Gastrocnemius medialis (tissue), 4 donors: ENCODE measurements around the gene CDC123. TPM values are rescaled to one million over a fixed set of nuclear protein-coding genes. Genes with fewer than 3 reads are reported as not detected.

Experiments
- ATAC-seq, 2 donors: fragments of 150-250 bp; one replicate each; pipeline ENCODE4 v1.9.1; 2016
- DNase-seq, 2 donors: peaks; one replicate each; pipeline ENCODE4 v3.0.0-alpha.2; 2019
- H3K27ac ChIP-seq, 4 donors: fragments of 200-600 bp; sonication (generic); 1 replicate in 1 of 4; 2 replicates in 3 of 4; pipeline ENCODE4 v1.5.1; 2016 to 2018; ENCODE audit warnings: mild to moderate bottlenecking in 2 of 4, moderate library complexity in 1 of 4
- H3K27me3 ChIP-seq, 3 donors: fragments of 200-600 bp; sonication (generic) in 2 of 3; 1 replicate in 1 of 3; 2 replicates in 2 of 3; pipeline versions ENCODE4 v1.5.1 to v1.6.0; 2016 to 2019; ENCODE audit warnings: mild to moderate bottlenecking in 1 of 3, moderate library complexity in 1 of 3
- H3K36me3 ChIP-seq, 2 donors: fragments of 200-600 bp; sonication (generic) in 1 of 2; one replicate each; pipeline ENCODE4 v1.5.1; 2017 to 2018
- H3K4me1 ChIP-seq, 2 donors: fragments of 200-600 bp; sonication (generic) in 1 of 2; one replicate each; pipeline ENCODE4 v1.5.1; 2016 to 2017; ENCODE audit warnings: mild to moderate bottlenecking in 2 of 2
- H3K4me3 ChIP-seq, 4 donors: fragments of 200-600 bp; sonication (generic) in 3 of 4; 1 replicate in 1 of 4; 2 replicates in 3 of 4; pipeline ENCODE4 v1.5.1; 2016 to 2019; ENCODE audit warnings: mild to moderate bottlenecking in 2 of 4
- H3K9me3 ChIP-seq, 3 donors: fragments of 200-600 bp; sonication (generic) in 2 of 3; 1 replicate in 1 of 3; 2 replicates in 2 of 3; pipeline ENCODE4 v1.5.1; 2016 to 2019
- CTCF ChIP-seq, 5 experiments: fragments of 450-650 bp in 3 of 5; fragments of 200-600 bp in 2 of 5; sonication (generic) in 2 of 5; IDR thresholded peaks in 4 of 5; conservative IDR thresholded peaks in 1 of 5; 1 replicate in 4 of 5; 2 replicates in 1 of 5; pipeline ENCODE4 v1.5.1; 2016 to 2019; ENCODE audit warnings: antibody characterized with exemption in 5 of 5, mild to moderate bottlenecking in 3 of 5, moderate library complexity in 3 of 5
- POLR2A ChIP-seq, 2 donors: fragments of 450-650 bp; IDR thresholded peaks; one replicate each; pipeline ENCODE4 v1.6.1; 2017; ENCODE audit warnings: antibody characterized with exemption in 2 of 2, mild to moderate bottlenecking in 2 of 2, moderate library complexity in 2 of 2
- in situ Hi-C, 4 donors: fragments of 200-750 bp; cut with MboI; loops; one replicate each; pipeline versions ENCODE4 v1.15.0 to v1.8.0; 2017; ENCODE audit warnings: low sequenced_read_pairs in 4 of 4
- intact Hi-C: fragments of 100-400 bp; cut with DNase I; formaldehyde crosslinking; loops from one replicate; pipeline ENCODE4 v1.15.1; 2023; ENCODE audit warnings: low total_unique reads
- total RNA-seq, 4 donors: library from RNA; depleted of rRNA; stranded (reverse); fragments of >200 nt; gene quantifications; one replicate each; pipeline versions ENCODE4 v1.1.0 to v1.2.3, GENCODE V29; 2016

CDC123 gene
- total RNA-seq, 4 donors from 2014 or later = 31.0 to 54.3 (median 37.9) TPM

- H3K9me3 ChIP-seq = no peaks in the 10 kb centered on the region
- no peak for ATAC-seq
- no peaks in the 10 kb centered on the region for H3K27me3 ChIP-seq
- intact Hi-C loops = no loop called here
- H3K4me3 ChIP-seq = no peak overlapping the region
- no peak overlapping the region for H3K27ac ChIP-seq
- TF ChIP-seq CTCF (IDR thresholded peaks at IDR 0.05 in 4 of 5, conservative IDR thresholded peaks at IDR 0.05 in 1 of 5) (no peak), POLR2A (IDR thresholded peaks at IDR 0.05) (no peak)
- in situ Hi-C loops = no loop called here
- H3K4me1 ChIP-seq = no peaks in the 10 kb centered on the region
- peaks cover 0 to 44% of the 10 kb centered on the region in 2 donors for H3K36me3 ChIP-seq
- no peak for DNase-seq
These were observed 37.9 kb upstream of the CDC123 start for GRCh38 chr10:12158111-12158510.

- intact Hi-C loops = no loop called here
- DNase-seq (no peak), ATAC-seq (no peak)
- H3K27me3 ChIP-seq = no peaks in the 10 kb centered on the region
- H3K27ac ChIP-seq = no peak overlapping the region
- no peak for TF ChIP-seq CTCF (IDR thresholded peaks at IDR 0.05 in 4 of 5, conservative IDR thresholded peaks at IDR 0.05 in 1 of 5)
- no peak for TF ChIP-seq POLR2A (IDR thresholded peaks at IDR 0.05)
- no peaks in the 10 kb centered on the region for H3K4me1 ChIP-seq
- H3K4me3 ChIP-seq = no peak overlapping the region
- in situ Hi-C loops = no loop called here
- H3K36me3 ChIP-seq = peaks cover 0 to 55% of the 10 kb centered on the region in 2 donors
- H3K9me3 ChIP-seq = no peaks in the 10 kb centered on the region
These were observed 35.3 kb upstream of the CDC123 start for GRCh38 chr10:12160664-12161063.

GRCh38 chr10:12162927-12163326, 33.1 kb upstream of the CDC123 start:
- ATAC-seq = no peak
- TF ChIP-seq CTCF (IDR thresholded peaks at IDR 0.05 in 4 of 5, conservative IDR thresholded peaks at IDR 0.05 in 1 of 5) (no peak), POLR2A (IDR thresholded peaks at IDR 0.05) (no peak)

GRCh38 chr10:12164085-12164484, 31.9 kb upstream of the CDC123 start:
- intact Hi-C loops (no loop called here), in situ Hi-C loops (no loop called here)
- DNase-seq (no peak), ATAC-seq (no peak)
- TF ChIP-seq POLR2A (IDR thresholded peaks at IDR 0.05) = no peak
- no peak for TF ChIP-seq CTCF (IDR thresholded peaks at IDR 0.05 in 4 of 5, conservative IDR thresholded peaks at IDR 0.05 in 1 of 5)
- Histone ChIP-seq H3K36me3 (peaks cover 0 to 69% of the 10 kb centered on the region in 2 donors), H3K27me3 (no peaks in the 10 kb centered on the region), H3K4me3 (no peak overlapping the region), H3K4me1 (no peaks in the 10 kb centered on the region), H3K9me3 (no peaks in the 10 kb centered on the region), H3K27ac (no peak overlapping the region)

More at GRCh38 chr10:12162927-12163326, 33.1 kb upstream of the CDC123 start:
- intact Hi-C loops (no loop called here), in situ Hi-C loops (no loop called here)
- Histone ChIP-seq H3K36me3 (peaks cover 0 to 74% of the 10 kb centered on the region in 2 donors), H3K27me3 (no peaks in the 10 kb centered on the region), H3K27ac (no peak overlapping the region), H3K4me1 (no peaks in the 10 kb centered on the region), H3K9me3 (no peaks in the 10 kb centered on the region), H3K4me3 (no peak overlapping the region)
- DNase-seq = no peak

GRCh38 chr10:12165036-12165435, 31.0 kb upstream of the CDC123 start:
- Histone ChIP-seq H3K27ac (no peak overlapping the region), H3K4me1 (no peaks in the 10 kb centered on the region), H3K36me3 (peaks cover 0 to 70% of the 10 kb centered on the region in 2 donors), H3K4me3 (no peak overlapping the region), H3K9me3 (no peaks in the 10 kb centered on the region), H3K27me3 (no peaks in the 10 kb centered on the region)
- in situ Hi-C loops = no loop called here
- no peak for DNase-seq
- no peak for ATAC-seq
- TF ChIP-seq POLR2A (IDR thresholded peaks at IDR 0.05) (no peak), CTCF (IDR thresholded peaks at IDR 0.05 in 4 of 5, conservative IDR thresholded peaks at IDR 0.05 in 1 of 5) (no peak)
- intact Hi-C loops = no loop called here
